Measurements from ENCODE around the gene RBM43. TPM values are rescaled to one million over a fixed set of nuclear protein-coding genes. Genes with fewer than 3 reads are reported as not detected.
"Not testable (repeated sequence)": the region's sequence is repeated elsewhere in the genome, so short reads cannot be mapped to it uniquely, and the experiment has no call there.

The RBM43 gene
- total and polyA plus RNA-seq, 2 donors (not counting 1 experiment from before 2014, with no cell fraction given) = 12.4 to 13.8 TPM

- not testable (repeated sequence) for H3K36me3 ChIP-seq (ENCODE audit: control insufficient read depth, insufficient read depth, low read length); H3K79me2 ChIP-seq (ENCODE audit: control insufficient read depth, insufficient read depth, low read length); H3K9me3 ChIP-seq (ENCODE audit: control insufficient read depth, insufficient read depth, low read depth, low read length); H3K9ac ChIP-seq (ENCODE audit: insufficient read depth, low read length); H3K27me3 ChIP-seq (ENCODE audit: control insufficient read depth, insufficient read depth, low read length); H3K4me1 ChIP-seq (ENCODE audit: control insufficient read depth, extremely low read depth, insufficient read depth, low read length); H2AFZ ChIP-seq (ENCODE audit: low read length); H3K4me3 ChIP-seq (replicated peaks in 1 of 4; ENCODE audit: control extremely low read depth in 1 of 4, insufficient read depth in 1 of 4, low read depth in 3 of 4, low read length in 4 of 4); H3K27ac ChIP-seq (ENCODE audit: insufficient read depth, low read length); H3K4me2 ChIP-seq (ENCODE audit: extremely low read depth, insufficient read depth, low read length); H4K20me1 ChIP-seq (ENCODE audit: control insufficient read depth, extremely low read depth, insufficient read depth, low read length); DNase-seq (ENCODE audit: low read depth in 2 of 2)
These were observed 28.4 kb downstream of the RBM43 start for GRCh38 chr2:151233288-151233687.

DNA sequence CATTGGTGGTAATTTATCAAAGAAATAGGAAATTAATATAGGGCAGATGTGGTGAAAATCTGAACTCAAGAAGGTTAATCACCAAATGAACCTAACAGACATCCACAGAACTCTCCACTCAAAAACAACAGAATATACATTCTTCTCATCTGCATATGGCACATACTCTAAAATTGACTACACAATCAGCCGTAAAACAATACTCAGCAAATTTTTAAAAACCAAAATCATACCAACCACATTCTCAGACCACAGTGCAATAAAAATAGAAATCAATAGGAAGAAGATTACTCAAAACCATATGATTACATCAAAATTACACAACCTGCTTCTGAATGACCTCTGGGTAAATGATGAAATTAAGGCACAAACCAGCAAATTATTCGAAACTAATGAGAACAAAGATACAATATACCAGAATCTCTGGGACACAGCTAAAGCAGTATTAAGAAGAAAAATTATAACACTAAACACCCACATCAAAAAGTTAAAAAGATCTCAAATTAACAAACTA, 31.0 kb downstream of the RBM43 start:
- H3K9ac ChIP-seq (ENCODE audit: insufficient read depth, low read length) = no peak overlapping the region
- no peak overlapping the region for H3K4me2 ChIP-seq (ENCODE audit: extremely low read depth, insufficient read depth, low read length)
- H3K79me2 ChIP-seq (ENCODE audit: control insufficient read depth, insufficient read depth, low read length) = no peaks in the 10 kb centered on the region
- H3K4me1 ChIP-seq (ENCODE audit: control insufficient read depth, extremely low read depth, insufficient read depth, low read length) = no peaks in the 10 kb centered on the region
- H3K27ac ChIP-seq (ENCODE audit: insufficient read depth, low read length) = no peak overlapping the region
- no peaks in the 10 kb centered on the region for H3K27me3 ChIP-seq (ENCODE audit: control insufficient read depth, insufficient read depth, low read length)
- no peak for TF ChIP-seq EZH2 (IDR thresholded peaks at IDR 0.05; ENCODE audit: low read length, missing control alignments)
- TF ChIP-seq CTCF (conservative IDR thresholded peaks at IDR 0.05 in 1 of 2, IDR thresholded peaks at IDR 0.05 in 1 of 2; ENCODE audit: low read depth in 1 of 2, low read length in 2 of 2) = no peak
- H3K9me3 ChIP-seq (ENCODE audit: control insufficient read depth, insufficient read depth, low read depth, low read length) = no peaks in the 10 kb centered on the region
- DNase-seq (ENCODE audit: low read depth in 2 of 2) = peak in 1 of 2 donors; percentile 18
- no peaks in the 10 kb centered on the region for H3K36me3 ChIP-seq (ENCODE audit: control insufficient read depth, insufficient read depth, low read length)
- H4K20me1 ChIP-seq (ENCODE audit: control insufficient read depth, extremely low read depth, insufficient read depth, low read length) = no peaks in the 10 kb centered on the region
- no peak overlapping the region for H3K4me3 ChIP-seq (replicated peaks in 1 of 4; ENCODE audit: control extremely low read depth in 1 of 4, insufficient read depth in 1 of 4, low read depth in 3 of 4, low read length in 4 of 4)
- no peak overlapping the region for H2AFZ ChIP-seq (ENCODE audit: low read length)

GRCh38 chr2:151228847-151229512, 32.7 kb downstream of the RBM43 start:
- no peak for TF ChIP-seq EZH2 (IDR thresholded peaks at IDR 0.05; ENCODE audit: low read length, missing control alignments)
- TF ChIP-seq CTCF (conservative IDR thresholded peaks at IDR 0.05 in 1 of 2, IDR thresholded peaks at IDR 0.05 in 1 of 2; ENCODE audit: low read depth in 1 of 2, low read length in 2 of 2) = no peak
- no peaks in the 10 kb centered on the region for H3K27me3 ChIP-seq (ENCODE audit: control insufficient read depth, insufficient read depth, low read length)
- H4K20me1 ChIP-seq (ENCODE audit: control insufficient read depth, extremely low read depth, insufficient read depth, low read length) = no peaks in the 10 kb centered on the region
- H3K36me3 ChIP-seq (ENCODE audit: control insufficient read depth, insufficient read depth, low read length) = no peaks in the 10 kb centered on the region
- no peak overlapping the region for H3K4me2 ChIP-seq (ENCODE audit: extremely low read depth, insufficient read depth, low read length)
- no peaks in the 10 kb centered on the region for H3K79me2 ChIP-seq (ENCODE audit: control insufficient read depth, insufficient read depth, low read length)
- DNase-seq (ENCODE audit: low read depth in 2 of 2) = no peak
- H3K27ac ChIP-seq (ENCODE audit: insufficient read depth, low read length) = no peak overlapping the region
- no peaks in the 10 kb centered on the region for H3K4me1 ChIP-seq (ENCODE audit: control insufficient read depth, extremely low read depth, insufficient read depth, low read length)
- no peak overlapping the region for H3K4me3 ChIP-seq (replicated peaks in 1 of 4; ENCODE audit: control extremely low read depth in 1 of 4, insufficient read depth in 1 of 4, low read depth in 3 of 4, low read length in 4 of 4)
- no peak overlapping the region for H2AFZ ChIP-seq (ENCODE audit: low read length)
- H3K9me3 ChIP-seq (ENCODE audit: control insufficient read depth, insufficient read depth, low read depth, low read length) = no peaks in the 10 kb centered on the region
- no peak overlapping the region for H3K9ac ChIP-seq (ENCODE audit: insufficient read depth, low read length)
